Suprapubic skin (tissue), 4 donors: ENCODE results near the gene PDXDC1.

Experiments
- CTCF ChIP-seq, 2 donors: fragments of 200-600 bp in 1 of 2; fragments of 450-650 bp in 1 of 2; sonication (generic) in 1 of 2; IDR thresholded peaks; one replicate each; pipeline ENCODE4 v1.5.1; 2016 to 2019; ENCODE audit warnings: antibody characterized with exemption in 2 of 2, mild to moderate bottlenecking in 1 of 2, moderate library complexity in 1 of 2
- EP300 ChIP-seq: sonication (generic); formaldehyde crosslinking; IDR thresholded peaks from one replicate; pipeline ENCODE4 v1.6.1; 2017; ENCODE audit warnings: antibody characterized with exemption
- POLR2A ChIP-seq, 2 donors: fragments of 450-650 bp; IDR thresholded peaks; one replicate each; pipeline ENCODE4 v1.6.1; 2017; ENCODE audit warnings: antibody characterized with exemption in 2 of 2, mild to moderate bottlenecking in 2 of 2, moderate library complexity in 2 of 2
- POLR2AphosphoS5 ChIP-seq, 3 donors: sonication (generic); formaldehyde crosslinking; IDR thresholded peaks; one replicate each; pipeline ENCODE4 v1.6.1; 2017; ENCODE audit warnings: antibody characterized with exemption in 3 of 3

GRCh38 chr16:15141586-15141985 is 166.8 kb downstream of the PDXDC1 start:
- TF ChIP-seq POLR2AphosphoS5 (IDR thresholded peaks at IDR 0.05) = no peak
- TF ChIP-seq CTCF (IDR thresholded peaks at IDR 0.05) = no peak
- no peak for TF ChIP-seq POLR2A (IDR thresholded peaks at IDR 0.05)
- TF ChIP-seq EP300 = no peak
